HepG2 (cell line): ENCODE measurements around the gene DPEP3. TPM values are rescaled to one million over a fixed set of nuclear protein-coding genes. Genes with fewer than 3 reads are reported as not detected.
A peak's percentile ranks its signal among the peaks of the same experiment; 100 is the strongest.

ENCODE experiments used
- ATAC-seq: fragments of 200-7000 bp; cut with Tn5 transposase; 3 replicates; pipeline ENCODE4 v1.9.1; 2020; ENCODE audit warnings: mild to moderate bottlenecking, moderate library complexity
- BruUV-seq: library from RNA; stranded (reverse); fragments of 400-500 nt; replicated peaks from 2 replicates; lab custom pipeline; 2021; lab: Mats Ljungman, UMichigan
- CTCF ChIA-PET: fragments of 300-600 bp; formaldehyde crosslinking; extraction: SDS; loops from one replicate; lab custom pipeline; 2021; ENCODE audit warnings: low total read pairs, inconsistent platforms, low intra/inter-chr PET ratio; lab: Yijun Ruan, JAX
- POLR2A ChIA-PET: fragments of 350-600 bp; sonication (Branson Sonifier 250); formaldehyde crosslinking; loops from one replicate; lab custom pipeline; 2020; ENCODE audit warnings: antibody characterized with exemption, inconsistent platforms; lab: Yijun Ruan, JAX
- DNase-seq: peaks from one replicate; pipeline ENCODE4 v3.0.0-alpha.2; 2015; ENCODE audit warnings: low spot score
- FAIRE-seq: peaks from 3 replicates; lab custom pipeline; 2011; peaks lifted over from hg19 to GRCh38; lab: Jason Lieb, UNC
- H2AFZ ChIP-seq: one replicate; pipeline ENCODE4 v1.6.1; 2011; ENCODE audit warnings: low read length, inconsistent platforms
- H3K27ac ChIP-seq: fragments of 300-600 bp; 3 replicates; pipeline ENCODE4 v1.8.0; 2011; ENCODE audit warnings: mixed run types, mild to moderate bottlenecking, mixed read lengths, low read length, inconsistent platforms; ENCODE audit not compliant: insufficient read depth; ENCODE audit errors: extremely low read length
- H3K27me3 ChIP-seq, 2 experiments: fragments of 200-600 bp in 1 of 2; 2 replicates in 1 of 2; 3 replicates in 1 of 2; pipeline versions ENCODE4 v1.6.0 to v1.8.0; 2011; ENCODE audit warnings: low read length in 2 of 2, mild to moderate bottlenecking in 2 of 2, moderate library complexity in 2 of 2, inconsistent platforms in 1 of 2; ENCODE audit not compliant: insufficient read depth in 2 of 2, control insufficient read depth in 1 of 2
- H3K36me3 ChIP-seq, 2 experiments: fragments of 200-600 bp in 1 of 2; replicated peaks in 1 of 2; 2 replicates in 1 of 2; 3 replicates in 1 of 2; pipeline versions ENCODE4 v1.5.1 to v1.8.0; 2011; ENCODE audit warnings: low read length in 2 of 2, inconsistent platforms in 1 of 2; ENCODE audit not compliant: insufficient read depth in 2 of 2, control insufficient read depth in 1 of 2
- H3K4me1 ChIP-seq: 2 replicates; pipeline ENCODE4 v1.5.1; 2012; ENCODE audit warnings: low read length, inconsistent platforms; ENCODE audit not compliant: insufficient read depth
- H3K4me2 ChIP-seq: 2 replicates; pipeline ENCODE4 v1.6.0; 2011; ENCODE audit warnings: low read depth, low read length, inconsistent platforms
- H3K4me3 ChIP-seq, 3 experiments: fragments of 200-600 bp in 1 of 3; sonication (generic), shearing (Covaris generic) in 1 of 3; replicated peaks in 1 of 3; 2 replicates each; pipeline ENCODE4 v1.5.1; 2011 to 2016; ENCODE audit warnings: low read length in 3 of 3, inconsistent platforms in 2 of 3, low read depth in 2 of 3, mild to moderate bottlenecking in 2 of 3, control low read depth in 1 of 3, mixed read lengths in 1 of 3; ENCODE audit not compliant: insufficient read depth in 1 of 3
- H3K79me2 ChIP-seq: one replicate; pipeline ENCODE4 v1.6.1; 2011; ENCODE audit warnings: low read length, inconsistent platforms; ENCODE audit not compliant: insufficient read depth
- H3K9ac ChIP-seq: 2 replicates; pipeline ENCODE4 v1.6.0; 2011; ENCODE audit warnings: mild to moderate bottlenecking, low read depth, low read length, inconsistent platforms; ENCODE audit not compliant: insufficient read depth
- H3K9me3 ChIP-seq: 2 replicates; pipeline ENCODE4 v1.5.1; 2012; ENCODE audit warnings: mild to moderate bottlenecking, low read length
- H4K20me1 ChIP-seq: 2 replicates; pipeline ENCODE4 v1.6.0; 2011; ENCODE audit warnings: inconsistent platforms, mild to moderate bottlenecking, low read length, moderate library complexity; ENCODE audit not compliant: insufficient read depth
- BRD4 ChIP-seq: sonication (generic); formaldehyde crosslinking; IDR thresholded peaks from 2 replicates; pipeline ENCODE4 v1.4.0; 2020; ENCODE audit warnings: missing genetic modification reagents
- FOXO4 ChIP-seq: sonication (generic); formaldehyde crosslinking; conservative IDR thresholded peaks from 2 replicates; pipeline ENCODE4 v1.8.1; 2023; ENCODE audit warnings: missing genetic modification reagents
- JUND ChIP-seq: sonication (generic); formaldehyde crosslinking; IDR thresholded peaks from 2 replicates; pipeline ENCODE4 v1.8.0; 2022; ENCODE audit warnings: mild to moderate bottlenecking, missing genetic modification reagents
- SMAD9 ChIP-seq: sonication (generic); formaldehyde crosslinking; IDR thresholded peaks from 2 replicates; pipeline ENCODE4 v1.5.1; 2020; ENCODE audit warnings: mild to moderate bottlenecking, missing genetic modification reagents
- TOE1 ChIP-seq: sonication (generic); formaldehyde crosslinking; IDR thresholded peaks from 2 replicates; pipeline ENCODE4 v1.4.0; 2020; ENCODE audit warnings: mild to moderate bottlenecking, missing genetic modification reagents
- ZNF101 ChIP-seq: sonication (generic); formaldehyde crosslinking; IDR thresholded peaks from 2 replicates; pipeline ENCODE4 v1.4.0; 2020; ENCODE audit warnings: mild to moderate bottlenecking, low read depth, missing genetic modification reagents, borderline replicate concordance
- ZNF205 ChIP-seq: IDR thresholded peaks from 2 replicates; pipeline ENCODE4 v1.6.1; 2018; ENCODE audit warnings: missing biosample characterization, missing genetic modification reagents
- ZNF263 ChIP-seq: sonication (generic); formaldehyde crosslinking; IDR thresholded peaks from 2 replicates; pipeline ENCODE4 v1.4.0; 2020; ENCODE audit warnings: missing genetic modification reagents
- ZNF276 ChIP-seq: sonication (generic); formaldehyde crosslinking; IDR thresholded peaks from 2 replicates; pipeline ENCODE4 v1.4.0; 2020; ENCODE audit warnings: mild to moderate bottlenecking, low read depth, missing genetic modification reagents
- ZNF33B ChIP-seq: sonication (generic); formaldehyde crosslinking; IDR thresholded peaks from 2 replicates; pipeline ENCODE4 v1.5.1; 2020; ENCODE audit warnings: mild to moderate bottlenecking, missing genetic modification reagents
- ZNF468 ChIP-seq: sonication (generic); formaldehyde crosslinking; IDR thresholded peaks from 2 replicates; pipeline ENCODE4 v1.8.0; 2022; ENCODE audit warnings: mild to moderate bottlenecking, moderate library complexity, missing genetic modification reagents
- ZNF510 ChIP-seq: sonication (generic); formaldehyde crosslinking; IDR thresholded peaks from 2 replicates; pipeline ENCODE4 v1.4.0; 2020; ENCODE audit warnings: low read depth, mild to moderate bottlenecking, missing genetic modification reagents
- ZNF563 ChIP-seq: sonication (generic); formaldehyde crosslinking; IDR thresholded peaks from 2 replicates; pipeline ENCODE4 v1.8.0; 2022; ENCODE audit warnings: mild to moderate bottlenecking, moderate library complexity, missing genetic modification reagents
- ZNF589 ChIP-seq: sonication (generic); formaldehyde crosslinking; conservative IDR thresholded peaks from 2 replicates; pipeline ENCODE4 v1.8.0; 2022; ENCODE audit warnings: mild to moderate bottlenecking, moderate library complexity, missing genetic modification reagents
- ZNF607 ChIP-seq: sonication (generic); formaldehyde crosslinking; IDR thresholded peaks from 2 replicates; pipeline ENCODE4 v1.5.1; 2020; ENCODE audit warnings: missing genetic modification reagents, mild to moderate bottlenecking, borderline replicate concordance
- ZNF724P ChIP-seq: sonication (generic); formaldehyde crosslinking; IDR thresholded peaks from 2 replicates; pipeline ENCODE4 v1.8.0; 2022; ENCODE audit warnings: missing genetic modification reagents, borderline replicate concordance
- ZNF839 ChIP-seq: sonication (generic); formaldehyde crosslinking; IDR thresholded peaks from 2 replicates; pipeline ENCODE4 v1.4.0; 2020; ENCODE audit warnings: missing genetic modification reagents, mild to moderate bottlenecking, borderline replicate concordance
- WGBS: methylation state at CpG from one replicate; pipeline ENCODE4 v1.1.6; 2017; ENCODE audit warnings: low lambda C conversion rate; 5-methylcytosine and 5-hydroxymethylcytosine counted together
- in situ Hi-C: cut with HindIII; loops from 2 replicates; pipeline ENCODE4 v1.10.0; 2017; ENCODE audit warnings: low pct_unique_long_range_greater_than_20kb; ENCODE audit not compliant: extremely low pct_ligation_motif_present
- intact Hi-C: fragments of 100-400 bp; cut with micrococcal nuclease; formaldehyde crosslinking; loops from one replicate; pipeline ENCODE4 v1.10.0; 2022; ENCODE audit not compliant: unreplicated experiment
- polyA plus RNA-seq, 8 experiments: library from polyadenylated mRNA; depleted of rRNA in 3 of 8; stranded (reverse) in 7 of 8; unstranded in 1 of 8; fragments of >200 nt; fragmentation: Illumina TruSeq in 4 of 8; extraction: Trizol in 4 of 8; gene quantifications; 2 replicates each; pipeline versions ENCODE4 v1.2.1 to v1.2.3, GENCODE V29; 2011 to 2016; ENCODE audit warnings: low read depth in 4 of 8, missing spikeins in 1 of 8, mixed read lengths in 1 of 8; ENCODE audit not compliant: insufficient read depth in 1 of 8
- total RNA-seq, 5 experiments: library from RNA; depleted of rRNA; stranded (reverse); fragments of >200 nt; fragmentation: Illumina TruSeq; extraction: Trizol; gene quantifications; 2 replicates each; pipeline ENCODE4 v1.2.3, GENCODE V29; 2016; ENCODE audit warnings: low read depth in 1 of 5

Gene DPEP3
- total and polyA plus RNA-seq, 2 of the 13 experiments (the other 11 are each of a cell fraction or from before 2014, with no cell fraction given) = not detected

- Histone ChIP-seq H4K20me1 (no peaks in the 10 kb centered on the region), H3K9me3 (no peaks in the 10 kb centered on the region), H3K36me3 (peaks cover 0 to 3% of the 10 kb centered on the region in 2 experiments; a peak in 1 of 5 replicates), H3K4me1 (peaks cover 24% of the 10 kb centered on the region), H3K9ac (peak overlapping the region; percentile 94), H2AFZ (no peak overlapping the region), H3K27me3 (no peaks in the 10 kb centered on the region; a peak in 1 of 5 replicates), H3K4me2 (peak overlapping the region; percentile 96), H3K27ac (peak overlapping the region; percentile 83), H3K79me2 (peaks cover 32% of the 10 kb centered on the region), H3K4me3 (peak overlapping the region; percentile 92 to 99 (median 92))
- FAIRE-seq (no peak), ATAC-seq (peak; percentile 23), DNase-seq (no peak)
- ChIA-PET CTCF (no interaction called here), POLR2A (interaction anchor here (1.0 to 3.3 kb wide), 15 partner anchors 17 to 215 kb away, joined by 3 to 26 read pairs (median 10); partner anchors contain the start of genes DPEP2, LCAT, NFATC3 and PSMB10)
- in situ Hi-C loops (no loop called here), intact Hi-C loops (no loop called here)
- WGBS = 0% methylated on average over 10 of the region's 19 CpGs
- no TSS peak for BruUV-seq
- no peak for TF ChIP-seq TOE1 (CRISPR knock-in tag)
- 0 out of 2 replicates have a peak, but pooled peaks have one; percentile 68 for TF ChIP-seq ZNF101 (CRISPR knock-in tag)
- peak; percentile 7; the same call in 1 of the 2 replicates for TF ChIP-seq ZNF33B (CRISPR knock-in tag)
- no peak for TF ChIP-seq ZNF263 (CRISPR knock-in tag)
- 0 out of 2 replicates have a peak, but pooled peaks have one; percentile 17 for TF ChIP-seq FOXO4
- TF ChIP-seq ZNF468 = no peak
- peak; percentile 43; the same call in 1 of the 2 replicates for TF ChIP-seq ZNF839
- no peak for TF ChIP-seq BRD4 (CRISPR knock-in tag)
- TF ChIP-seq JUND (CRISPR knock-in tag) = peak; percentile 33; the same call in 1 of the 2 replicates
- TF ChIP-seq ZNF276 (CRISPR knock-in tag) = 0 out of 2 replicates have a peak, but pooled peaks have one; percentile 11
- TF ChIP-seq ZNF510 (CRISPR knock-in tag) = no peak
- TF ChIP-seq ZNF589 (CRISPR knock-in tag) = no peak
- peak; percentile 4; the same call in 1 of the 2 replicates for TF ChIP-seq ZNF607 (CRISPR knock-in tag)
- peak; percentile 17; the same call in 1 of the 2 replicates for TF ChIP-seq ZNF205
- peak; percentile 39; the same call in 1 of the 2 replicates for TF ChIP-seq ZNF724P (CRISPR knock-in tag)
- no peak for TF ChIP-seq ZNF563 (CRISPR knock-in tag)
- TF ChIP-seq SMAD9 (CRISPR knock-in tag) = 0 out of 2 replicates have a peak, but pooled peaks have one; percentile 52
Measured at GRCh38 chr16:68022278-68022727, 42.0 kb upstream of the DPEP3 start.
